ENCODE measurements around the gene FAM171A1. TPM values are rescaled to one million over a fixed set of nuclear protein-coding genes. Genes with fewer than 3 reads are reported as not detected.

FAM171A1 gene
- polyA plus RNA-seq, 1 of the 3 experiments (the other 2 are of a cell fraction) = 26.3 TPM

DNA sequence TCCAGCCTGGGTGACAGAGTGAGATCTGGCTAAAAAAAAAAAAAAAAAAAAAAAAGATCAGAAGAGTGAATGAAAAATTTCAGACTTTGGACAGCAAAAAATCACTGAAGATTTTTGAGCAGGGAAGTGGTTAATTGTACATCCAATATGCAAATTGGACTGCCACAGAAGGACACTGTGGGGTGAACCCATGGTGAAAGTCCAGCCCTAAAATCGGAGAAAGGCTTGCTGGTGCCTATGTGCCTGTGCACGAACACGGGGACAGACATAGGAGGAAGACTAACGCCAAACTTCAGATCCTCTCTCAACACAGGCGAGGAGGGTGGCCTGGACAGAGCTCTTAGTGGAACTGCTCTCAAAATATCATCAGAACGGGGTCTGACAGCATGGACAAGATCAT is 65.5 kb downstream of the FAM171A1 start:
- Histone ChIP-seq H2AFZ (ENCODE audit: low read depth) (no peak overlapping the region), H3K79me2 (ENCODE audit: insufficient read depth) (no peaks in the 10 kb centered on the region; the same call in 1 of the 2 replicates), H4K20me1 (ENCODE audit: insufficient read depth) (no peaks in the 10 kb centered on the region), H3K9me2 (no peaks in the 10 kb centered on the region), H3K9ac (no peak overlapping the region), H3K4me3 (ENCODE audit: low read depth in 2 of 2, low read length in 1 of 2) (no peak overlapping the region), H3K9me3 (no peaks in the 10 kb centered on the region), H3F3A (replicated peaks; ENCODE audit: insufficient read depth) (no peaks in the 10 kb centered on the region), H3K27me3 (ENCODE audit: insufficient read depth) (no peaks in the 10 kb centered on the region), H3K36me3 (replicated peaks in 1 of 2; ENCODE audit: control insufficient read depth in 1 of 2, insufficient read depth in 2 of 2, low read length in 1 of 2) (no peaks in the 10 kb centered on the region), H3K4me1 (ENCODE audit: control insufficient read depth in 1 of 2, insufficient read depth in 2 of 2, low read depth in 1 of 2, low read length in 1 of 2) (no peaks in the 10 kb centered on the region), H3K27ac (ENCODE audit: low read depth in 2 of 2, low read length in 1 of 2) (no peak overlapping the region), H3K4me2 (no peak overlapping the region)
- ChIA-PET POLR2A (no interaction called here), CTCF (no interaction called here)
- no peak for DNase-seq
- TF ChIP-seq RCOR1 (IDR thresholded peaks at IDR 0.05; ENCODE audit: low read length) = no peak
- no peak for TF ChIP-seq GATA2 (CRISPR knock-in tag; IDR thresholded peaks at IDR 0.05)
- no peak for TF ChIP-seq SIN3A (IDR thresholded peaks at IDR 0.05; ENCODE audit: borderline replicate concordance, low read depth, low read length)
- TF ChIP-seq MXI1 (IDR thresholded peaks at IDR 0.05; ENCODE audit: low read depth, low read length) = no peak
- TF ChIP-seq TCF12 (IDR thresholded peaks at IDR 0.05) = no peak
- TF ChIP-seq, protein P1, sequence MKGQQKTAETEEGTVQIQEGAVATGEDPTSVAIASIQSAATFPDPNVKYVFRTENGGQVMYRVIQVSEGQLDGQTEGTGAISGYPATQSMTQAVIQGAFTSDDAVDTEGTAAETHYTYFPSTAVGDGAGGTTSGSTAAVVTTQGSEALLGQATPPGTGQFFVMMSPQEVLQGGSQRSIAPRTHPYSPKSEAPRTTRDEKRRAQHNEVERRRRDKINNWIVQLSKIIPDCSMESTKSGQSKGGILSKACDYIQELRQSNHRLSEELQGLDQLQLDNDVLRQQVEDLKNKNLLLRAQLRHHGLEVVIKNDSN (IDR thresholded peaks at IDR 0.05; ENCODE audit: borderline replicate concordance, low read depth) = no peak
- no peak for TF ChIP-seq CHD2 (IDR thresholded peaks at IDR 0.05; ENCODE audit: low read length, partially characterized antibody)
- TF ChIP-seq FOSL2 (IDR thresholded peaks at IDR 0.05; ENCODE audit: borderline replicate concordance, low read depth) = no peak
- no peak for TF ChIP-seq RXRA (IDR thresholded peaks at IDR 0.05; ENCODE audit: borderline replicate concordance, low read depth)
- TF ChIP-seq, protein P2, sequence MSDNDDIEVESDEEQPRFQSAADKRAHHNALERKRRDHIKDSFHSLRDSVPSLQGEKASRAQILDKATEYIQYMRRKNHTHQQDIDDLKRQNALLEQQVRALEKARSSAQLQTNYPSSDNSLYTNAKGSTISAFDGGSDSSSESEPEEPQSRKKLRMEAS (IDR thresholded peaks at IDR 0.05; ENCODE audit: low read depth) = no peak
- no peak for TF ChIP-seq GABPA (IDR thresholded peaks at IDR 0.05; ENCODE audit: low read depth)
- TF ChIP-seq, protein P3, sequence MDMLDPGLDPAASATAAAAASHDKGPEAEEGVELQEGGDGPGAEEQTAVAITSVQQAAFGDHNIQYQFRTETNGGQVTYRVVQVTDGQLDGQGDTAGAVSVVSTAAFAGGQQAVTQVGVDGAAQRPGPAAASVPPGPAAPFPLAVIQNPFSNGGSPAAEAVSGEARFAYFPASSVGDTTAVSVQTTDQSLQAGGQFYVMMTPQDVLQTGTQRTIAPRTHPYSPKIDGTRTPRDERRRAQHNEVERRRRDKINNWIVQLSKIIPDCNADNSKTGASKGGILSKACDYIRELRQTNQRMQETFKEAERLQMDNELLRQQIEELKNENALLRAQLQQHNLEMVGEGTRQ (IDR thresholded peaks at IDR 0.05; ENCODE audit: borderline replicate concordance, low read depth, low read length) = no peak
- 91% methylated on average over 6 of the region's 6 CpGs for WGBS (ENCODE audit: low lambda C conversion rate)

DNA sequence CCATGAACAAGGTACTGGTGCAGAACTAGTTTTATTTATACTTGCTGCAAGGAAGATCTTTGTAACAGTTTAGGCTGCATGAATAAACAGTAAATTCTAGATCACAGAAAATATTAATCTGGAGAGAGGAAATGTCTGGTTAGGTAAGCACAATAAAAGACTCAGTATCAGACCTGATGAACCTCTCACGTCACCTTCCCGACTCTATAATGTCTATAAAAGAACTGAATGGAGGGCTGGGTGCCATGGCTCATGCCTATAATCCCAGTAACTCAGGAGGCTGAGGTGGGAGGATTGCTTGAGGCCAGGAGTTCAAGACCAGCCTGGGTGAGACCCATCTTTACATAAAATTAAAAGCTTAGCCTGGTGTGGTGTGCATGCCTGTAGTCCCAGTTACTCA is 65.9 kb downstream of the FAM171A1 start:
- no peaks in the 10 kb centered on the region for H3K9me3 ChIP-seq
- H3K4me1 ChIP-seq (ENCODE audit: control insufficient read depth in 1 of 2, insufficient read depth in 2 of 2, low read depth in 1 of 2, low read length in 1 of 2) = no peaks in the 10 kb centered on the region
- no peak overlapping the region for H3K27ac ChIP-seq (ENCODE audit: low read depth in 2 of 2, low read length in 1 of 2)
- no peak overlapping the region for H2AFZ ChIP-seq (ENCODE audit: low read depth)
- no peak overlapping the region for H3K4me3 ChIP-seq (ENCODE audit: low read depth in 2 of 2, low read length in 1 of 2)
- POLR2A ChIA-PET = no interaction called here
- H3K9me2 ChIP-seq = no peaks in the 10 kb centered on the region
- no peaks in the 10 kb centered on the region for H4K20me1 ChIP-seq (ENCODE audit: insufficient read depth)
- no peaks in the 10 kb centered on the region; the same call in 1 of the 2 replicates for H3K79me2 ChIP-seq (ENCODE audit: insufficient read depth)
- H3K36me3 ChIP-seq (replicated peaks in 1 of 2; ENCODE audit: control insufficient read depth in 1 of 2, insufficient read depth in 2 of 2, low read length in 1 of 2) = no peaks in the 10 kb centered on the region
- CTCF ChIA-PET = no interaction called here
- no peak overlapping the region for H3K9ac ChIP-seq
- TF ChIP-seq NFIC (IDR thresholded peaks at IDR 0.05; ENCODE audit: borderline replicate concordance) (no peak), ELF1 (IDR thresholded peaks at IDR 0.05) (no peak), TAF1 (IDR thresholded peaks at IDR 0.05; ENCODE audit: borderline replicate concordance, low read depth, low read length) (no peak)
- no peaks in the 10 kb centered on the region for H3K27me3 ChIP-seq (ENCODE audit: insufficient read depth)
- 92% methylated on average over 2 of the region's 2 CpGs for WGBS (ENCODE audit: low lambda C conversion rate)
- no peaks in the 10 kb centered on the region for H3F3A ChIP-seq (replicated peaks; ENCODE audit: insufficient read depth)
- no peak for DNase-seq
- H3K4me2 ChIP-seq = no peak overlapping the region
